K562 (cell line): Measurements from ENCODE around the gene STUB1. TPM values are rescaled to one million over a fixed set of nuclear protein-coding genes. Genes with fewer than 3 reads are reported as not detected.

Experiments used
- ATAC-seq: fragments of 200-7000 bp; cut with Tn5 transposase; 3 replicates; pipeline ENCODE4 v1.9.1; 2020; ENCODE audit warnings: moderate library complexity
- BruUV-seq: library from RNA; stranded (reverse); fragments of 400-500 nt; replicated peaks from 2 replicates; lab custom pipeline; 2021; lab: Mats Ljungman, UMichigan
- CTCF ChIA-PET: fragments of 300-600 bp; formaldehyde crosslinking; extraction: SDS; loops from one replicate; lab custom pipeline; 2021; ENCODE audit warnings: low intra/inter-chr PET ratio; lab: Yijun Ruan, JAX
- POLR2A ChIA-PET: fragments of 300-600, 350-650 bp; sonication (Branson Sonifier 250); formaldehyde crosslinking; extraction: SDS; loops from one replicate; lab custom pipeline; 2021; ENCODE audit warnings: antibody characterized with exemption, inconsistent platforms; lab: Yijun Ruan, JAX
- DNase-seq, 4 experiments: peaks; one replicate each; pipeline versions ENCODE4 v3.0.0 to v3.0.0-alpha.2; 2011 to 2018; ENCODE audit warnings: low spot score in 3 of 4, mixed read lengths in 3 of 4; ENCODE audit errors: extremely low read depth in 1 of 4
- FAIRE-seq: peaks from 2 replicates; lab custom pipeline; 2011; peaks lifted over from hg19 to GRCh38; lab: Jason Lieb, UNC
- H2AFZ ChIP-seq: 2 replicates; pipeline ENCODE4 v1.6.0; 2011; ENCODE audit warnings: low read depth, low read length, control low read depth, inconsistent platforms
- H3K27ac ChIP-seq: fragments of 200-600 bp; 3 replicates; pipeline ENCODE4 v1.8.0; 2011; ENCODE audit warnings: low read depth, mild to moderate bottlenecking, control low read depth, inconsistent platforms, low read length, moderate library complexity, mixed read lengths; ENCODE audit errors: extremely low read depth
- H3K27me3 ChIP-seq, 2 experiments: fragments of 300-600 bp in 1 of 2; 2 replicates in 1 of 2; 3 replicates in 1 of 2; pipeline versions ENCODE4 v1.6.0 to v1.8.0; 2011; ENCODE audit warnings: inconsistent platforms in 2 of 2, low read length in 2 of 2, mild to moderate bottlenecking in 1 of 2, mixed read lengths in 1 of 2, moderate library complexity in 1 of 2; ENCODE audit not compliant: control insufficient read depth in 2 of 2, insufficient read depth in 2 of 2
- H3K36me3 ChIP-seq: fragments of 300-600 bp; 3 replicates; pipeline ENCODE4 v1.8.0; 2011; ENCODE audit warnings: mild to moderate bottlenecking, low read length, inconsistent platforms; ENCODE audit not compliant: control insufficient read depth, insufficient read depth
- H3K4me1 ChIP-seq, 2 experiments: fragments of 200-600 bp in 1 of 2; replicated peaks in 1 of 2; 2 replicates in 1 of 2; 3 replicates in 1 of 2; pipeline versions ENCODE4 v1.5.1 to v1.8.0; 2011; ENCODE audit warnings: inconsistent platforms in 2 of 2, low read length in 2 of 2, mild to moderate bottlenecking in 1 of 2, mixed read lengths in 1 of 2, moderate library complexity in 1 of 2; ENCODE audit not compliant: control insufficient read depth in 2 of 2, insufficient read depth in 2 of 2
- H3K4me2 ChIP-seq: 2 replicates; pipeline ENCODE4 v1.6.1; 2011; ENCODE audit warnings: low read length, control low read depth, inconsistent platforms, mixed read lengths; ENCODE audit not compliant: insufficient read depth
- H3K4me3 ChIP-seq: fragments of 200-600 bp; sonication (generic), shearing (Covaris generic); 2 replicates; pipeline ENCODE4 v1.5.1; 2016; ENCODE audit warnings: control low read depth, inconsistent platforms
- H3K79me2 ChIP-seq: fragments of 200-600 bp; 3 replicates; pipeline ENCODE4 v1.8.0; 2011; ENCODE audit warnings: low read length, inconsistent platforms; ENCODE audit not compliant: control insufficient read depth, insufficient read depth
- H3K9ac ChIP-seq, 2 experiments: 2 replicates each; pipeline versions ENCODE4 v1.6.0 to v1.6.1; 2011; ENCODE audit warnings: low read depth in 2 of 2, low read length in 2 of 2, control low read depth in 1 of 2, inconsistent platforms in 1 of 2, mild to moderate bottlenecking in 1 of 2, mixed read lengths in 1 of 2; ENCODE audit not compliant: insufficient read depth in 1 of 2
- H3K9me1 ChIP-seq: one replicate; pipeline ENCODE4 v1.6.0; 2011; ENCODE audit warnings: inconsistent platforms, mild to moderate bottlenecking, low read length, moderate library complexity; ENCODE audit not compliant: control insufficient read depth, insufficient read depth
- H3K9me3 ChIP-seq: replicated peaks from 2 replicates; pipeline ENCODE4 v1.5.1; 2011; ENCODE audit warnings: low read depth, low read length, inconsistent platforms; ENCODE audit not compliant: control insufficient read depth, insufficient read depth
- H4K20me1 ChIP-seq: replicated peaks from 2 replicates; pipeline ENCODE4 v1.6.1; 2011; ENCODE audit warnings: low read length, inconsistent platforms, mixed read lengths; ENCODE audit not compliant: control insufficient read depth, insufficient read depth
- ARID1B ChIP-seq: fragments of 450-650 bp; IDR thresholded peaks from 2 replicates; pipeline ENCODE4 v1.6.1; 2016; ENCODE audit warnings: antibody characterized with exemption, mild to moderate bottlenecking, inconsistent platforms
- CTCF ChIP-seq, 3 experiments: IDR thresholded peaks in 2 of 3; conservative IDR thresholded peaks in 1 of 3; 2 replicates each; pipeline ENCODE4 v1.5.1; 2011 to 2012; ENCODE audit warnings: low read length in 3 of 3, mild to moderate bottlenecking in 3 of 3, control low read depth in 2 of 3, improper control_type of control experiment in 1 of 3, inconsistent platforms in 1 of 3, low read depth in 1 of 3, mixed read lengths in 1 of 3, moderate library complexity in 1 of 3; ENCODE audit not compliant: insufficient read depth in 2 of 3
- EP400 ChIP-seq: fragments of 450-650 bp; IDR thresholded peaks from 2 replicates; pipeline ENCODE4 v1.6.1; 2017; ENCODE audit warnings: antibody characterized with exemption, mild to moderate bottlenecking, moderate library complexity
- ETS2 ChIP-seq: IDR thresholded peaks from 2 replicates; pipeline ENCODE4 v1.6.1; 2016; ENCODE audit warnings: borderline replicate concordance, missing genetic modification characterization, mild to moderate bottlenecking, moderate library complexity, missing compliant biosample characterization; ENCODE audit not compliant: poor library complexity, severe bottlenecking
- ETV5 ChIP-seq: sonication (generic); formaldehyde crosslinking; IDR thresholded peaks from 2 replicates; pipeline ENCODE4 v1.4.0; 2020; ENCODE audit warnings: low read depth, mild to moderate bottlenecking, missing genetic modification reagents
- LEF1 ChIP-seq: fragments of 450-650 bp; IDR thresholded peaks from 2 replicates; pipeline ENCODE4 v1.6.1; 2016; ENCODE audit warnings: mild to moderate bottlenecking
- MIER1 ChIP-seq: fragments of 450-650 bp; IDR thresholded peaks from 2 replicates; pipeline ENCODE4 v1.6.1; 2016; ENCODE audit warnings: antibody characterized with exemption, mild to moderate bottlenecking, low read depth
- MYBL2 ChIP-seq, 2 experiments: fragments of 450-650 bp in 1 of 2; sonication (generic) in 1 of 2; formaldehyde crosslinking in 1 of 2; IDR thresholded peaks; 2 replicates each; pipeline versions ENCODE4 v1.6.1 to v1.8.1; 2017 to 2022; ENCODE audit warnings: borderline replicate concordance in 1 of 2, inconsistent platforms in 1 of 2, low read depth in 1 of 2, mild to moderate bottlenecking in 1 of 2, missing genetic modification reagents in 1 of 2, moderate library complexity in 1 of 2
- NEUROD1 ChIP-seq: fragments of 150-350 bp; IDR thresholded peaks from 2 replicates; pipeline ENCODE4 v1.6.1; 2014; ENCODE audit warnings: borderline replicate concordance, low read length, low read depth; ENCODE audit not compliant: partially characterized antibody
- NR2C1 ChIP-seq, 2 experiments: fragments of 450-650 bp; IDR thresholded peaks; 2 replicates each; pipeline ENCODE4 v1.6.1; 2017; ENCODE audit warnings: mild to moderate bottlenecking in 2 of 2, antibody characterized with exemption in 1 of 2, inconsistent platforms in 1 of 2, missing compliant biosample characterization in 1 of 2, missing genetic modification characterization in 1 of 2
- PTTG1 ChIP-seq: fragments of 450-650 bp; IDR thresholded peaks from 2 replicates; pipeline ENCODE4 v1.6.1; 2016; ENCODE audit warnings: low read depth, mild to moderate bottlenecking, missing genetic modification characterization, missing compliant biosample characterization
- SLC30A9 ChIP-seq: fragments of 250-450 bp; sonication (Bioruptor Pico); IDR thresholded peaks from 2 replicates; pipeline ENCODE4 v1.8.0; 2022; ENCODE audit warnings: mild to moderate bottlenecking, moderate library complexity
- ZBTB7A ChIP-seq: IDR thresholded peaks from 2 replicates; pipeline ENCODE4 v1.6.1; 2011; ENCODE audit warnings: low read depth, mild to moderate bottlenecking, low read length, moderate library complexity, borderline replicate concordance; ENCODE audit not compliant: control insufficient read depth
- ZNF24 ChIP-seq: fragments of 450-650 bp; IDR thresholded peaks from 2 replicates; pipeline ENCODE4 v1.6.1; 2016
- ZNF76 ChIP-seq: fragments of 250-450 bp; sonication (Bioruptor Pico); IDR thresholded peaks from 2 replicates; pipeline ENCODE4 v1.4.0; 2020; ENCODE audit warnings: mild to moderate bottlenecking, moderate library complexity, borderline replicate concordance
- WGBS: fragments of 100-300 bp; shearing (Covaris generic); methylation state at CpG from one replicate; pipeline ENCODE4 v1.1.6; 2016; ENCODE audit warnings: low coverage, mixed read lengths; ENCODE audit not compliant: insufficient coverage; ENCODE audit errors: missing lambda C conversion rate; 5-methylcytosine and 5-hydroxymethylcytosine counted together
- in situ Hi-C: fragments of 300-500 bp; cut with MboI; formaldehyde crosslinking; loops from 4 replicates; pipeline ENCODE4 v1.15.0; 2018; ENCODE audit warnings: inconsistent platforms, mixed read lengths
- intact Hi-C: fragments of 100-400 bp; cut with micrococcal nuclease; formaldehyde crosslinking; loops from 2 replicates; pipeline ENCODE4 v1.14.2; 2022
- polyA plus RNA-seq, 8 experiments: library from polyadenylated mRNA; depleted of rRNA in 4 of 8; stranded (reverse) in 5 of 8; unstranded in 3 of 8; fragments of >200 nt; fragmentation: Nextera tagmentation in 2 of 8; fragmentation: Illumina TruSeq in 1 of 8; extraction: Ambion mirVana in 2 of 8; extraction: Trizol in 1 of 8; gene quantifications; 2 replicates each; pipeline versions ENCODE4 v1.2.1 to v1.2.3, GENCODE V29; 2011 to 2014; ENCODE audit warnings: inconsistent platforms in 1 of 8, missing spikeins in 1 of 8
- total RNA-seq, 7 experiments: library from RNA; depleted of rRNA in 6 of 7; stranded (reverse); fragments of >200 nt in 6 of 7; fragmentation: Illumina TruSeq in 2 of 7; extraction: Trizol in 2 of 7; gene quantifications; 2 replicates each; pipeline versions ENCODE4 v1.2.1 to v1.2.3, GENCODE V29; 2011 to 2021; ENCODE audit warnings: low replicate concordance in 1 of 7
- TF ChIP-seq, protein P1 (sequence below): sonication (generic); formaldehyde crosslinking; IDR thresholded peaks from 2 replicates; pipeline ENCODE4 v1.8.1; 2023; ENCODE audit warnings: mild to moderate bottlenecking, missing genetic modification reagents

Gene STUB1
- total and polyA plus RNA-seq, 9 of the 15 experiments (the other 6 are each of a cell fraction or from before 2014, with no cell fraction given), result 10.6 to 251 (median 152) TPM

DNA sequence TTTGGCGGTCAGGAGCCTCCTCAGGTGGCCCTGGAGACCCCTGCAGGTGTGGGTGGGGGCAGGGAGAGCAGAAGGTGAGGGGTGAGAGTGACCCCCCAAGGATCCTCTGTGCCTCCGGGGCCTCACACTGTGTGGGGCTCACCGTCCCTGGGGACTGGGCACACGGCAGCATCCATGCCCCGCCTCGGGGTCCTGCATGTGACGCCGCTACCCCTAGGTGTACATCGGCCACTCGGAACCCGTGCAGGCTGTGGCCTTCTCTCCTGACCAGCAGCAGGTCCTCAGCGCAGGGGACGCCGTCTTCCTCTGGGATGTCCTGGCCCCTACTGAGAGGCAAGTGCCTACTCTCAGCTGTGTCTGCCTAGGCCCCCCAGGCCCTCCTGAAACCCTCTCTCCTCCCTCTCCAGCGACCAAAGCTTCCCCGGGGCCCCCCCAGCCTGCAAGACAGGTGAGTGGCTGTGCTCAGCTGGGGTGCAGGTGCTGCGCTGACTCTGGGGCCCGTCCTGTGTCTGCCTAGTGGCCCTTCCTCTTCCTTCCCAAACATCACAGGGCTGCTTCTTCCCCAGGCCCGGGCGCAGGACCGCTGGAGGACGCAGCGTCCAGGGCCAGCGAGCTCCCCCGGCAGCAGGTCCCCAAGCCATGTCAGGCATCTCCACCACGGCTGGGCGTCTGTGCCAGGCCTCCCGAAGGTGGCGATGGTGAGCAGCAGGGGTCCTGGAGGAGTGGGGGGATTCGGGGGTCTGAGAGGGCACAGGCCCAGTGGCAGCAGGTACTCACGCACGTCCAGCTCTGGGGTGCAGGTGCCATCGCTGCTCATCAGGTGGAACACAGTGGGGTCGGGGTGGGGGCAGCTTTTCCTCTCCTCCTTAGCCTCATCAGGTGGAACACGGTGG, 21.3 kb upstream of the STUB1 start:
- DNase-seq (no peak), ATAC-seq (no peak), FAIRE-seq (no peak)
- Histone ChIP-seq H3K79me2 (no peaks in the 10 kb centered on the region; the same call in 2 of the 3 replicates), H3K9me3 (no peaks in the 10 kb centered on the region), H3K9ac (no peak overlapping the region; a peak in 1 of 4 replicates), H3K36me3 (no peaks in the 10 kb centered on the region), H3K9me1 (no peaks in the 10 kb centered on the region), H3K4me3 (no peak overlapping the region), H2AFZ (no peak overlapping the region), H3K4me1 (peaks cover 2 to 91% of the 10 kb centered on the region in 2 experiments; a peak in 4 of 5 replicates), H4K20me1 (no peaks in the 10 kb centered on the region), H3K27me3 (no peaks in the 10 kb centered on the region), H3K27ac (no peak overlapping the region), H3K4me2 (no peak overlapping the region)
- no TSS peak for BruUV-seq
- ChIA-PET CTCF (no interaction called here), POLR2A (interaction anchor here (0.6 to 1.4 kb wide), 5 partner anchors 8 to 650 kb away, joined by 3 to 6 read pairs (median 3); partner anchors contain the start of gene WDR90)
- in situ Hi-C loops (no loop called here), intact Hi-C loops (no loop called here)
- 76% methylated on average over 19 of the region's 35 CpGs for WGBS
- TF ChIP-seq CTCF (IDR thresholded peaks at IDR 0.05 in 2 of 3, conservative IDR thresholded peaks at IDR 0.05 in 1 of 3; ENCODE audit: insufficient read depth in 2 of 3, low read depth in 1 of 3, low read length in 3 of 3), result 0 out of 6 replicates have a peak, but pooled peaks of 1 of the 3 experiments have one; percentile 8
- no peak for TF ChIP-seq NEUROD1
- TF ChIP-seq ARID1B, result no peak
- TF ChIP-seq SLC30A9 (CRISPR knock-in tag), result no peak
- TF ChIP-seq MIER1, result no peak
- peak; percentile 68; the same call in 1 of the 2 replicates for TF ChIP-seq ZBTB7A
- no peak for TF ChIP-seq EP400
- TF ChIP-seq, protein P1, sequence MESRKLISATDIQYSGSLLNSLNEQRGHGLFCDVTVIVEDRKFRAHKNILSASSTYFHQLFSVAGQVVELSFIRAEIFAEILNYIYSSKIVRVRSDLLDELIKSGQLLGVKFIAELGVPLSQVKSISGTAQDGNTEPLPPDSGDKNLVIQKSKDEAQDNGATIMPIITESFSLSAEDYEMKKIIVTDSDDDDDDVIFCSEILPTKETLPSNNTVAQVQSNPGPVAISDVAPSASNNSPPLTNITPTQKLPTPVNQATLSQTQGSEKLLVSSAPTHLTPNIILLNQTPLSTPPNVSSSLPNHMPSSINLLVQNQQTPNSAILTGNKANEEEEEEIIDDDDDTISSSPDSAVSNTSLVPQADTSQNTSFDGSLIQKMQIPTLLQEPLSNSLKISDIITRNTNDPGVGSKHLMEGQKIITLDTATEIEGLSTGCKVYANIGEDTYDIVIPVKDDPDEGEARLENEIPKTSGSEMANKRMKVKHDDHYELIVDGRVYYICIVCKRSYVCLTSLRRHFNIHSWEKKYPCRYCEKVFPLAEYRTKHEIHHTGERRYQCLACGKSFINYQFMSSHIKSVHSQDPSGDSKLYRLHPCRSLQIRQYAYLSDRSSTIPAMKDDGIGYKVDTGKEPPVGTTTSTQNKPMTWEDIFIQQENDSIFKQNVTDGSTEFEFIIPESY, result 0 out of 2 replicates have a peak, but pooled peaks have one; percentile 54
- no peak for TF ChIP-seq ETV5 (CRISPR knock-in tag)
- no peak for TF ChIP-seq ETS2
- no peak for TF ChIP-seq LEF1
- no peak for TF ChIP-seq NR2C1 (IDR thresholded peaks at IDR 0.05)
- TF ChIP-seq NR2C1 (tag; IDR thresholded peaks at IDR 0.05), result no peak
- no peak for TF ChIP-seq ZNF24
- no peak for TF ChIP-seq PTTG1 (tag)
- TF ChIP-seq MYBL2 (IDR thresholded peaks at IDR 0.05; ENCODE audit: low read depth), result no peak
- TF ChIP-seq MYBL2 (CRISPR knock-in tag; IDR thresholded peaks at IDR 0.05; ENCODE audit: borderline replicate concordance), result no peak
- no peak for TF ChIP-seq ZNF76 (CRISPR knock-in tag)
